Measurements from ENCODE around the gene SGPP2. TPM values are rescaled to one million over a fixed set of nuclear protein-coding genes. Genes with fewer than 3 reads are reported as not detected.

Gene SGPP2
- total RNA-seq, 1 experiment from 2014 or later, result not detected

DNA sequence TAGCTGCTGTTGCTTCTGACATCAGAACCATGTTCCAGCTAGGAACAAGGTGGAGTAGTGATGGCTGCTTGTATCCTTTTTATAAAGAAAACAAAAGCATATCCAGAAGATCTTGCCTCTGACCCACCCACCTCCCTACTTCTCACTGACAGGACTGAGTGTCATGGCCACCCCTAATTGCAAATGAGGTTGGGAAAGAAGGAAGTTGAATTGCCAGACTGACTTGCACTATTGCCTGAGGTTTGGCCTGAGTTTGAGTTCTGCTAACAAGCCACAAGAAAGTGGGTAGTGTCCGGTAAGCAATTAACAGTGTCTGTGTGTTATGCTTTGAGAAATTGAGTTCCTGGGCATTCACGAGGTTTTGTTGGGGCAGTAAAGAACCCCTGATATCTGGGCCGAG, 22.8 kb downstream of the SGPP2 start:
- Histone ChIP-seq H4K20me1 (ENCODE audit: insufficient read depth, low read depth, low read length) (no peaks in the 10 kb centered on the region), H3K9ac (ENCODE audit: low read length) (no peak overlapping the region), H3K79me2 (ENCODE audit: low read length) (no peaks in the 10 kb centered on the region), H3K4me3 (ENCODE audit: low read length) (no peak overlapping the region), H3K27me3 (ENCODE audit: low read length) (no peaks in the 10 kb centered on the region), H3K9me3 (ENCODE audit: low read length) (no peaks in the 10 kb centered on the region), H3K36me3 (ENCODE audit: insufficient read depth, low read length) (no peaks in the 10 kb centered on the region), H2AFZ (ENCODE audit: low read length) (no peak overlapping the region), H3K4me2 (ENCODE audit: low read depth, low read length, poor library complexity, severe bottlenecking) (no peak overlapping the region), H3K4me1 (ENCODE audit: low read length) (no peaks in the 10 kb centered on the region), H3K9me2 (replicated peaks; ENCODE audit: insufficient read depth, low read length) (no peaks in the 10 kb centered on the region), H3K27ac (ENCODE audit: low read length) (no peak overlapping the region)
- DNase-seq, result no peak

DNA sequence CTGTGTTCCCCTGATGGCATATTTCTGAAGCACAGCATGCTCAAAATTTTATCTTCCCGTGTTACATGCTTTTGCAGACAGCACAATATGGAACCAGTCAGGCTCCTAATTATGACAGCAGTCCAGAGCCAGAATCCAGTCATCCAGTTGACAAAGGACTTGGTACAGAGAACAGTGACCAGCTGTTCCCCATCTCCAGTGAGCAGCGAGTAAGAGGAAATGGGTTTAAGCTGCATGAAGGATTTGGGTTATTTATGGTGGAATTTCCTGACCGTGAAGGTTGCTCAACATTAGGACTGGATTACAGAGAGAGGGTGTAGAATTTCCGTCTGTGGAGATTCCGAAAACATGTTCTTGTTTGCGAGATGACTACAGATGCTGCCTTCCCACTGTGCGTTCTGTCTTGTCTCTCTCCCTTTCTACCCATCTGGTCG, 24.4 kb downstream of the SGPP2 start:
- no peak overlapping the region for H3K27ac ChIP-seq (ENCODE audit: low read length)
- H3K4me2 ChIP-seq (ENCODE audit: low read depth, low read length, poor library complexity, severe bottlenecking), result no peak overlapping the region
- H3K27me3 ChIP-seq (ENCODE audit: low read length), result no peaks in the 10 kb centered on the region
- no peak overlapping the region for H2AFZ ChIP-seq (ENCODE audit: low read length)
- H3K36me3 ChIP-seq (ENCODE audit: insufficient read depth, low read length), result no peaks in the 10 kb centered on the region
- DNase-seq, result no peak
- H3K79me2 ChIP-seq (ENCODE audit: low read length), result no peaks in the 10 kb centered on the region
- H3K9ac ChIP-seq (ENCODE audit: low read length), result no peak overlapping the region
- no peaks in the 10 kb centered on the region for H3K9me2 ChIP-seq (replicated peaks; ENCODE audit: insufficient read depth, low read length)
- H3K4me3 ChIP-seq (ENCODE audit: low read length), result no peak overlapping the region
- no peaks in the 10 kb centered on the region for H3K4me1 ChIP-seq (ENCODE audit: low read length)
- no peaks in the 10 kb centered on the region for H4K20me1 ChIP-seq (ENCODE audit: insufficient read depth, low read depth, low read length)
- H3K9me3 ChIP-seq (ENCODE audit: low read length), result no peaks in the 10 kb centered on the region

DNA sequence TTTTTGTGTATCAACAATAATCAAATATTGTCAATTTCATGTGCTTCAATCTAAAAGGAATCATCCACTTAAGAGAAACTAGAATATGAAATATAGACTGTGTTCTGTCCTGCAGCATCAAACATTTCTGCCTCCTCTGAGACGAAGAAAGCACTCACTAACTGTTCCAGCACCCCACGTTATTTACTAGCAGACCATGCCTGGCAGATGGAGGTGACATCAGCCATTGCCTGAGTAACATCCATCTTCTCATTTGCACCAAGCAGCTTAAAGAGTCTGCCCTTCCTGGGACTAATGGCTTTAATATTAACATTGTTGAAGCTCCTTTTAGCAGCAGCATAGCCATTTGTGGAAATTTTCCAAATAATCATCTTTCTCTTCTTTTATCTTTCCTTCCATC, 25.7 kb downstream of the SGPP2 start:
- H3K27ac ChIP-seq (ENCODE audit: low read length), result no peak overlapping the region
- H2AFZ ChIP-seq (ENCODE audit: low read length), result no peak overlapping the region
- no peaks in the 10 kb centered on the region for H4K20me1 ChIP-seq (ENCODE audit: insufficient read depth, low read depth, low read length)

GRCh38 chr2:222451224-222451674, 26.9 kb downstream of the SGPP2 start:
- no peaks in the 10 kb centered on the region for H3K4me1 ChIP-seq (ENCODE audit: low read length)
- H3K4me2 ChIP-seq (ENCODE audit: low read depth, low read length, poor library complexity, severe bottlenecking), result no peak overlapping the region
- no peaks in the 10 kb centered on the region for H3K9me3 ChIP-seq (ENCODE audit: low read length)
- H3K9ac ChIP-seq (ENCODE audit: low read length), result no peak overlapping the region
- no peak overlapping the region for H3K27ac ChIP-seq (ENCODE audit: low read length)
- H3K27me3 ChIP-seq (ENCODE audit: low read length), result no peaks in the 10 kb centered on the region
- H3K9me2 ChIP-seq (replicated peaks; ENCODE audit: insufficient read depth, low read length), result no peaks in the 10 kb centered on the region
- H3K36me3 ChIP-seq (ENCODE audit: insufficient read depth, low read length), result no peaks in the 10 kb centered on the region
- H3K4me3 ChIP-seq (ENCODE audit: low read length), result no peak overlapping the region
- no peaks in the 10 kb centered on the region for H3K79me2 ChIP-seq (ENCODE audit: low read length)
- DNase-seq, result no peak
- no peak overlapping the region for H2AFZ ChIP-seq (ENCODE audit: low read length)
- H4K20me1 ChIP-seq (ENCODE audit: insufficient read depth, low read depth, low read length), result no peaks in the 10 kb centered on the region

More for the DNA sequence above, 25.7 kb downstream of the SGPP2 start:
- no peak for DNase-seq
- no peaks in the 10 kb centered on the region for H3K79me2 ChIP-seq (ENCODE audit: low read length)
- H3K9ac ChIP-seq (ENCODE audit: low read length), result no peak overlapping the region
- no peak overlapping the region for H3K4me2 ChIP-seq (ENCODE audit: low read depth, low read length, poor library complexity, severe bottlenecking)
- no peaks in the 10 kb centered on the region for H3K27me3 ChIP-seq (ENCODE audit: low read length)
- H3K36me3 ChIP-seq (ENCODE audit: insufficient read depth, low read length), result no peaks in the 10 kb centered on the region
- no peaks in the 10 kb centered on the region for H3K9me3 ChIP-seq (ENCODE audit: low read length)
- no peaks in the 10 kb centered on the region for H3K9me2 ChIP-seq (replicated peaks; ENCODE audit: insufficient read depth, low read length)
- H3K4me3 ChIP-seq (ENCODE audit: low read length), result no peak overlapping the region
- no peaks in the 10 kb centered on the region for H3K4me1 ChIP-seq (ENCODE audit: low read length)

DNA sequence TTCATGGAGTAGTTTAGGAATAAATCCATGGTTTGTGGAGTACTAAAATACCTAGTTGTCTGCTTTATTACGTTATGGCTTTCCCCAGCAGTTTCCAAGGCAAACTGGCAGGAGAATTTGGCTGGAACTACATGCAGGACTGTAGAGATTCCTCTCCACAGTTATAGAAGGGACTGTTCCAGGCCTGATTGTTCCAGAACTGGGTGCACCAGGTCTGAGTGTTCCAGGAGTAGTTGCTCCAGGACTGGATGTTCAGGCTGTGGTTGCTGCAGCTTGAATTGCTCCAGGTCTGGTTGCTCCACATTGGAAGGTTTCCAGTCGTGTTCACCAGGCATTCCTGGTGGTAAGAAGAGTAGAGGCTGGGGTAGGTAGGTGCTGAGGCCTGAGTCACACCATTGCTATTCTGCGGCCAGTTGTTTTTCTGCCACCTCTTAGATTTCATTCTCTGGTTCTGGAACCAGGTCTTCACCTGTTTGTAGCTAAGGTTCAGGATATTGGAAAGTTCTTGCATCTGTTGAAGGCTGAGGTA, 28.1 kb downstream of the SGPP2 start:
- H3K36me3 ChIP-seq (ENCODE audit: insufficient read depth, low read length), result no peaks in the 10 kb centered on the region
- no peaks in the 10 kb centered on the region for H3K79me2 ChIP-seq (ENCODE audit: low read length)
- no peak overlapping the region for H3K4me2 ChIP-seq (ENCODE audit: low read depth, low read length, poor library complexity, severe bottlenecking)
- no peaks in the 10 kb centered on the region for H3K9me2 ChIP-seq (replicated peaks; ENCODE audit: insufficient read depth, low read length)
- H3K27ac ChIP-seq (ENCODE audit: low read length), result no peak overlapping the region
- no peak overlapping the region for H2AFZ ChIP-seq (ENCODE audit: low read length)
- DNase-seq, result no peak
- no peaks in the 10 kb centered on the region for H3K4me1 ChIP-seq (ENCODE audit: low read length)
- H4K20me1 ChIP-seq (ENCODE audit: insufficient read depth, low read depth, low read length), result no peaks in the 10 kb centered on the region
- H3K4me3 ChIP-seq (ENCODE audit: low read length), result no peak overlapping the region
- H3K9ac ChIP-seq (ENCODE audit: low read length), result no peak overlapping the region
- H3K9me3 ChIP-seq (ENCODE audit: low read length), result no peaks in the 10 kb centered on the region
- no peaks in the 10 kb centered on the region for H3K27me3 ChIP-seq (ENCODE audit: low read length)

- H4K20me1 ChIP-seq (ENCODE audit: insufficient read depth, low read depth, low read length), result no peaks in the 10 kb centered on the region
- no peak overlapping the region for H3K4me2 ChIP-seq (ENCODE audit: low read depth, low read length, poor library complexity, severe bottlenecking)
- no peaks in the 10 kb centered on the region for H3K27me3 ChIP-seq (ENCODE audit: low read length)
- no peak overlapping the region for H2AFZ ChIP-seq (ENCODE audit: low read length)
- no peaks in the 10 kb centered on the region for H3K9me2 ChIP-seq (replicated peaks; ENCODE audit: insufficient read depth, low read length)
- DNase-seq, result no peak
- no peak overlapping the region for H3K9ac ChIP-seq (ENCODE audit: low read length)
- no peaks in the 10 kb centered on the region for H3K9me3 ChIP-seq (ENCODE audit: low read length)
- H3K4me1 ChIP-seq (ENCODE audit: low read length), result no peaks in the 10 kb centered on the region
- no peak overlapping the region for H3K27ac ChIP-seq (ENCODE audit: low read length)
- H3K79me2 ChIP-seq (ENCODE audit: low read length), result no peaks in the 10 kb centered on the region
- no peak overlapping the region for H3K4me3 ChIP-seq (ENCODE audit: low read length)
- no peaks in the 10 kb centered on the region for H3K36me3 ChIP-seq (ENCODE audit: insufficient read depth, low read length)
These were observed 32.2 kb downstream of the SGPP2 start for GRCh38 chr2:222456479-222457077.

DNA sequence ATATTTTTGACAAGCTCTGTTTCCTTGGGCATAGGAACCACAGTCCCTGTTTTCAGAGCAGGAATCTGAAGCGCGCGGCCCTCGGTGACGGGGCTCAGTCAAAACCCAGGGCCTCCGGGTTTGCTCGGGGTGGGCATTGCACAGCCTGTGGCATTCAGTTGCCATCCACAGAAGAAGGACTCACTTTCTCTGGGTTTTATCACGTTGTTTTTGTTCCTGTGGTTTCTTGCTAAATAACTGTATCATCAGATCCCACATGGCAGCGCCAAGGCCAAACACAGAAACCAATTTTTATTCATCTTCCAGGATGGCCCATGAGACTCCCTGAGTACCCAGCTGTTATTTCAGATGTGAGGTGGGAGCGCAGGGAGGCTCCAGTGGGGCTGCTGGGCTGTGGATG, 35.6 kb downstream of the SGPP2 start:
- Histone ChIP-seq H3K79me2 (ENCODE audit: low read length) (no peaks in the 10 kb centered on the region), H3K27ac (ENCODE audit: low read length) (no peak overlapping the region), H2AFZ (ENCODE audit: low read length) (no peak overlapping the region), H3K4me3 (ENCODE audit: low read length) (no peak overlapping the region), H3K4me2 (ENCODE audit: low read depth, low read length, poor library complexity, severe bottlenecking) (no peak overlapping the region), H3K27me3 (ENCODE audit: low read length) (no peaks in the 10 kb centered on the region), H3K9me2 (replicated peaks; ENCODE audit: insufficient read depth, low read length) (no peaks in the 10 kb centered on the region), H3K36me3 (ENCODE audit: insufficient read depth, low read length) (no peaks in the 10 kb centered on the region), H3K4me1 (ENCODE audit: low read length) (no peaks in the 10 kb centered on the region), H3K9me3 (ENCODE audit: low read length) (no peaks in the 10 kb centered on the region), H3K9ac (ENCODE audit: low read length) (no peak overlapping the region), H4K20me1 (ENCODE audit: insufficient read depth, low read depth, low read length) (no peaks in the 10 kb centered on the region)
- DNase-seq, result no peak

- Histone ChIP-seq H2AFZ (ENCODE audit: low read length) (no peak overlapping the region), H4K20me1 (ENCODE audit: insufficient read depth, low read depth, low read length) (no peaks in the 10 kb centered on the region), H3K27ac (ENCODE audit: low read length) (no peak overlapping the region), H3K4me3 (ENCODE audit: low read length) (no peak overlapping the region), H3K9me2 (replicated peaks; ENCODE audit: insufficient read depth, low read length) (no peaks in the 10 kb centered on the region), H3K79me2 (ENCODE audit: low read length) (no peaks in the 10 kb centered on the region), H3K9me3 (ENCODE audit: low read length) (no peaks in the 10 kb centered on the region), H3K27me3 (ENCODE audit: low read length) (no peaks in the 10 kb centered on the region), H3K4me2 (ENCODE audit: low read depth, low read length, poor library complexity, severe bottlenecking) (no peak overlapping the region), H3K4me1 (ENCODE audit: low read length) (no peaks in the 10 kb centered on the region), H3K36me3 (ENCODE audit: insufficient read depth, low read length) (no peaks in the 10 kb centered on the region), H3K9ac (ENCODE audit: low read length) (no peak overlapping the region)
- DNase-seq, result no peak
These were observed 41.4 kb downstream of the SGPP2 start for GRCh38 chr2:222465746-222466145.

Measured in Karpas-422 (cell line).